Transverse colon (tissue), 4 donors: ENCODE measurements around the gene COPZ1. TPM values are rescaled to one million over a fixed set of nuclear protein-coding genes. Genes with fewer than 3 reads are reported as not detected.
A peak's percentile ranks its signal among the peaks of the same experiment; 100 is the strongest.

Source experiments
- DNase-seq: peaks from one replicate; pipeline ENCODE4 v3.0.0-alpha.2; 2019
- H3K27ac ChIP-seq, 4 donors: fragments of 200-600 bp; sonication (generic); 2 replicates each; pipeline ENCODE4 v1.5.1; 2016 to 2018; ENCODE audit warnings: inconsistent platforms in 4 of 4
- H3K27me3 ChIP-seq: fragments of 200-600 bp; sonication (generic); 2 replicates; pipeline ENCODE4 v1.5.1; 2017; ENCODE audit warnings: inconsistent platforms
- H3K36me3 ChIP-seq, 4 donors: fragments of 200-600 bp; sonication (generic); 2 replicates each; pipeline ENCODE4 v1.5.1; 2017 to 2019; ENCODE audit warnings: inconsistent platforms in 4 of 4
- H3K4me1 ChIP-seq, 4 donors: fragments of 200-600 bp; sonication (generic); 2 replicates each; pipeline ENCODE4 v1.5.1; 2017 to 2020; ENCODE audit warnings: inconsistent platforms in 4 of 4
- H3K4me3 ChIP-seq, 4 donors: fragments of 200-600 bp; sonication (generic); 1 replicate in 1 of 4; 2 replicates in 3 of 4; pipeline versions ENCODE4 v1.5.1 to v1.6.1; 2017 to 2019; ENCODE audit warnings: inconsistent platforms in 4 of 4
- H3K9me3 ChIP-seq, 2 donors: fragments of 200-600 bp; sonication (generic); 2 replicates each; pipeline ENCODE4 v1.5.1; 2017 to 2019; ENCODE audit warnings: inconsistent platforms in 2 of 2
- CTCF ChIP-seq, 5 experiments: fragments of 200-600 bp in 3 of 5; fragments of 450-650 bp in 2 of 5; sonication (generic) in 3 of 5; IDR thresholded peaks; 1 replicate in 2 of 5; 2 replicates in 3 of 5; pipeline ENCODE4 v1.5.1; 2016 to 2017; ENCODE audit warnings: antibody characterized with exemption in 5 of 5, inconsistent platforms in 3 of 5, mild to moderate bottlenecking in 2 of 5, moderate library complexity in 1 of 5
- EP300 ChIP-seq: sonication (generic); formaldehyde crosslinking; IDR thresholded peaks from one replicate; pipeline ENCODE4 v1.6.1; 2017; ENCODE audit warnings: antibody characterized with exemption, low read depth
- POLR2A ChIP-seq: fragments of 450-650 bp; IDR thresholded peaks from one replicate; pipeline ENCODE4 v1.6.1; 2016; ENCODE audit warnings: antibody characterized with exemption, mild to moderate bottlenecking, moderate library complexity
- POLR2AphosphoS5 ChIP-seq, 3 donors: sonication (generic); formaldehyde crosslinking; IDR thresholded peaks; one replicate each; pipeline ENCODE4 v1.6.1; 2016; ENCODE audit warnings: antibody characterized with exemption in 3 of 3
- WGBS, 2 donors: methylation state at CpG; one replicate each; pipeline ENCODE4 v1.1.5; 2018; ENCODE audit warnings: low coverage in 1 of 2; 5-methylcytosine and 5-hydroxymethylcytosine counted together
- in situ Hi-C, 4 donors: fragments of 200-750 bp; cut with MboI; loops; one replicate each; pipeline versions ENCODE4 v1.15.0 to v1.15.1; 2017; ENCODE audit warnings: low sequenced_read_pairs in 3 of 4, low pct_ligation_motif_present in 1 of 4, low pct_unique_long_range_greater_than_20kb in 1 of 4
- intact Hi-C: fragments of 100-400 bp; cut with DNase I; formaldehyde crosslinking; loops from one replicate; pipeline ENCODE4 v1.15.1; 2023; ENCODE audit warnings: low total_unique reads
- total RNA-seq, 4 donors: library from RNA; depleted of rRNA; stranded (reverse); fragments of >200 nt; gene quantifications; one replicate each; pipeline ENCODE4 v1.1.0, GENCODE V29; 2016

The COPZ1 gene
- total RNA-seq, 4 donors from 2014 or later = 25.8 to 79.6 (median 63.6) TPM

- in situ Hi-C loops = loop anchor here in 1 of 4 donors (10.0 kb wide), 1 partner anchor 65 kb away; the partner anchor contains the start of gene GPR84
Observed at GRCh38 chr12:54299515-54300224, 25.3 kb upstream of the COPZ1 start.

GRCh38 chr12:54300225-54300731 is 24.7 kb upstream of the COPZ1 start:
- H3K27me3 ChIP-seq = peaks cover 48% of the 10 kb centered on the region
- in situ Hi-C loops = no loop called here
- 49 to 60% methylated on average over 1 to 3 of the region's 3 CpGs for WGBS, 2 donors
- intact Hi-C loops = no loop called here
- no peaks in the 10 kb centered on the region for H3K9me3 ChIP-seq
- peaks cover 7 to 17% (median 12%) of the 10 kb centered on the region in 4 donors for H3K4me1 ChIP-seq
- DNase-seq = no peak
- no peak overlapping the region for H3K27ac ChIP-seq
- peak overlapping the region in 1 of 4 donors; percentile 26 for H3K4me3 ChIP-seq
- no peak for TF ChIP-seq POLR2AphosphoS5 (IDR thresholded peaks at IDR 0.05)
- no peak for TF ChIP-seq CTCF (IDR thresholded peaks at IDR 0.05)
- TF ChIP-seq EP300 = no peak
- TF ChIP-seq POLR2A = no peak
- H3K36me3 ChIP-seq = no peaks in the 10 kb centered on the region

More at GRCh38 chr12:54299515-54300224, 25.3 kb upstream of the COPZ1 start:
- H3K4me3 ChIP-seq = no peak overlapping the region
- intact Hi-C loops = no loop called here
- H3K4me1 ChIP-seq = peaks cover 7 to 17% (median 12%) of the 10 kb centered on the region in 4 donors
- peaks cover 48% of the 10 kb centered on the region for H3K27me3 ChIP-seq
- no peaks in the 10 kb centered on the region for H3K36me3 ChIP-seq
- 63 to 68% methylated on average over 5 to 8 of the region's 8 CpGs for WGBS, 2 donors
- no peaks in the 10 kb centered on the region for H3K9me3 ChIP-seq
- H3K27ac ChIP-seq = no peak overlapping the region
- no peak for DNase-seq
- no peak for TF ChIP-seq POLR2A
- TF ChIP-seq EP300 = no peak
- no peak for TF ChIP-seq CTCF (IDR thresholded peaks at IDR 0.05)
- TF ChIP-seq POLR2AphosphoS5 (IDR thresholded peaks at IDR 0.05) = no peak

- intact Hi-C loops = no loop called here
- in situ Hi-C loops = no loop called here
- Histone ChIP-seq H3K27me3 (peaks cover 48% of the 10 kb centered on the region), H3K9me3 (no peaks in the 10 kb centered on the region), H3K4me3 (peak within 1 kb of the TSS in 1 of 4 donors; percentile 26), H3K4me1 (peaks cover 7 to 17% (median 12%) of the 10 kb centered on the region in 4 donors), H3K36me3 (no peaks in the 10 kb centered on the region), H3K27ac (no peak within 1 kb of the TSS)
- TF ChIP-seq EP300 (no peak), POLR2AphosphoS5 (IDR thresholded peaks at IDR 0.05) (no peak), POLR2A (no peak), CTCF (IDR thresholded peaks at IDR 0.05) (no peak)
- peak; percentile 54 for DNase-seq
- 9% methylated on average over 20 of the region's 26 CpGs; no CpG with 5 or more reads in 1 of the 2 donors for WGBS, 2 donors
Observed at GRCh38 chr12:54300732-54301427, 24.1 kb upstream of the COPZ1 start, which contains the start of gene NFE2. TSS of gene NFE2 (minus strand) at chr12:54301015. CDS start at chr12:54295248, 5,767 bp downstream.

GRCh38 chr12:54301428-54302048 is 23.4 kb upstream of the COPZ1 start:
- H3K9me3 ChIP-seq = no peaks in the 10 kb centered on the region
- H3K27me3 ChIP-seq = peaks cover 48% of the 10 kb centered on the region
- H3K4me3 ChIP-seq = no peak overlapping the region
- TF ChIP-seq CTCF (IDR thresholded peaks at IDR 0.05) (no peak), POLR2A (no peak), POLR2AphosphoS5 (IDR thresholded peaks at IDR 0.05) (no peak), EP300 (no peak)
- no peak overlapping the region for H3K27ac ChIP-seq
- in situ Hi-C loops = no loop called here
- DNase-seq = no peak
- H3K36me3 ChIP-seq = no peaks in the 10 kb centered on the region
- intact Hi-C loops = no loop called here
- H3K4me1 ChIP-seq = peaks cover 7 to 17% (median 12%) of the 10 kb centered on the region in 4 donors
- 68 to 100% methylated on average over 1 of the region's 1 CpG for WGBS, 2 donors
